Cardiac fibroblast (primary cell): ENCODE measurements around the gene B3GAT1.

Experiments used
- DNase-seq, 2 donors: peaks; one replicate each; pipeline versions ENCODE4 v3.0.0 to v3.0.0-alpha.2; 2010; ENCODE audit warnings: low read depth in 2 of 2
- H3K4me3 ChIP-seq, 2 donors: replicated peaks in 1 of 2; 1 replicate in 1 of 2; 2 replicates in 1 of 2; pipeline ENCODE4 v1.5.1; 2011; ENCODE audit warnings: low read depth in 2 of 2, low read length in 2 of 2, mild to moderate bottlenecking in 2 of 2, moderate library complexity in 1 of 2
- TF ChIP-seq, protein P1 (sequence below): IDR thresholded peaks from one replicate; pipeline ENCODE4 v1.5.1; 2011; ENCODE audit warnings: low read depth, mild to moderate bottlenecking, low read length, inconsistent platforms

B3GAT1 gene

DNA sequence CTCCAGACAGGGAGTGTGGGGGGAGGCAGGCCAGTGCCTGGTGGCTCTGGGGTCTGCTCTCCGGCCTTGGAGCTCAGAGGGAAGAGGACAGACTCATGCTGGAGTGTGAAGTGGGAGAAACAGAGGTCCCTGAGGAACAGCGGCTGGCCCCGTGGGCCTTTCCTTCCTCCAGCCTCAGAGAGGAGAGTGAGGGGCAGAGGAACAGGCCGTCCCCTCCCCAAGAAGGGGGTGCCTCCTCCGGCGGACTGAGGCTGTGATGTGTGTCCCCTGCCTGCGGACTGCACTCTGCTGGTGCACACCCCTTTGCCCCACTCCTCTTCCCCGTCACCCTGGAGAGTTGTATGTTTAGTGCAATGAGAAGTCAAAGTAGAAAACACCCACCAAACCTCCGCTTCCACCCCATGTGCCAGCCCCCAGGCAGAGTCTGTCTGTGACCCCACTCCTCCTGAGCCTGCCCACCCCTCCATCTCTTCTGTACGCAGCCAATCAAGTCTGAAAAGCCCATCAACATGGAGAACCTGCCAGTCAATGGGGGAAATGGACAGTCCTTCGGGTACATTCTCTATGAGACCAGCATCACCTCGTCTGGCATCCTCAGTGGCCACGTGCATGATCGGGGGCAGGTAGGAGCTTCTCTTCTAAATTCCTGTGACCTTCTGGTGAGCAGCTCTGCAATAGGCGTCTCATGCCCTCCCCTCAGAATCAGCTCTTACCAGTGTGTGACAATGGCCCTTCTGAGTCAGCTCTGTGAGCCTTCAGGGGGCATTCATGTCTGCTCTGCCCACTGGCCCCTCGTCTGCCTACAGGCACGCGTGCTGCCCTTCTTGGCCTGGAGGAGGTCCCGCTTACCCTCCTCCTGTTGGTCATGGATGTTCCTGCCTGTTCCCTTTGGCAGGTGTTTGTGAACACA lies 41.3 kb downstream of the B3GAT1 start:
- DNase-seq: no peak
- no peak overlapping the region for H3K4me3 ChIP-seq
- TF ChIP-seq, protein P1, sequence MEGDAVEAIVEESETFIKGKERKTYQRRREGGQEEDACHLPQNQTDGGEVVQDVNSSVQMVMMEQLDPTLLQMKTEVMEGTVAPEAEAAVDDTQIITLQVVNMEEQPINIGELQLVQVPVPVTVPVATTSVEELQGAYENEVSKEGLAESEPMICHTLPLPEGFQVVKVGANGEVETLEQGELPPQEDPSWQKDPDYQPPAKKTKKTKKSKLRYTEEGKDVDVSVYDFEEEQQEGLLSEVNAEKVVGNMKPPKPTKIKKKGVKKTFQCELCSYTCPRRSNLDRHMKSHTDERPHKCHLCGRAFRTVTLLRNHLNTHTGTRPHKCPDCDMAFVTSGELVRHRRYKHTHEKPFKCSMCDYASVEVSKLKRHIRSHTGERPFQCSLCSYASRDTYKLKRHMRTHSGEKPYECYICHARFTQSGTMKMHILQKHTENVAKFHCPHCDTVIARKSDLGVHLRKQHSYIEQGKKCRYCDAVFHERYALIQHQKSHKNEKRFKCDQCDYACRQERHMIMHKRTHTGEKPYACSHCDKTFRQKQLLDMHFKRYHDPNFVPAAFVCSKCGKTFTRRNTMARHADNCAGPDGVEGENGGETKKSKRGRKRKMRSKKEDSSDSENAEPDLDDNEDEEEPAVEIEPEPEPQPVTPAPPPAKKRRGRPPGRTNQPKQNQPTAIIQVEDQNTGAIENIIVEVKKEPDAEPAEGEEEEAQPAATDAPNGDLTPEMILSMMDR: no peak

- TF ChIP-seq, protein P1: no peak
- H3K4me3 ChIP-seq: no peak overlapping the region
- DNase-seq: no peak
Measured at GRCh38 chr11:134369656-134370525, 42.2 kb downstream of the B3GAT1 start.

GRCh38 chr11:134367781-134368180 lies 44.3 kb downstream of the B3GAT1 start:
- no peak for DNase-seq
- no peak overlapping the region for H3K4me3 ChIP-seq
- TF ChIP-seq, protein P1: no peak

- no peak for DNase-seq
- no peak overlapping the region for H3K4me3 ChIP-seq
- TF ChIP-seq, protein P1: no peak
Measured at GRCh38 chr11:134366254-134366653, 45.8 kb downstream of the B3GAT1 start.

- no peak overlapping the region for H3K4me3 ChIP-seq
- TF ChIP-seq, protein P1: no peak
- no peak for DNase-seq
Measured at GRCh38 chr11:134365011-134365925, 46.8 kb downstream of the B3GAT1 start.

DNA sequence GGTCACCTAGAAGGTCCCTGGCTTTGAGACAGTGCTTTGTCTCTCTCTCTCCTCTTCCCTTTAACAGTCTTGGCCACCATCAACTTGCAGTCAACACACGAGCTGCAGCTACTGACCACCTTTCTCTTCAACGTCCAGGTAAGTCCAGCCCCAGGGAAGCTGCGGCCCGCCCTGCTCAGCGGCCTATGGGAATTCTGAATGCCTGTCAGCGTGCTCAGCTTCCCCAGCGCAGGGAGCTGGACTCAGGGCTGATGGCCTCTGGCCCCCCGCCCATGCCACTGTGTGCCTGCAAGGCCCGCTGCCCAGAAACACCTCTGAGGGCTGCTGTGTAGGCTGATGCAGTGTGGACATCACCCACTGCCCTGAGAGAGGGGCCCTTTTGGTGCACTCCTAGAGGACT lies 47.8 kb downstream of the B3GAT1 start:
- no peak overlapping the region for H3K4me3 ChIP-seq
- DNase-seq: no peak
- TF ChIP-seq, protein P1: no peak
